H1 (cell line): ENCODE measurements around the gene CWC25. TPM values are rescaled to one million over a fixed set of nuclear protein-coding genes. Genes with fewer than 3 reads are reported as not detected.

ENCODE experiments used
- CTCF ChIA-PET: fragments of 300-600 bp; sonication (Branson Sonifier 250); formaldehyde crosslinking; loops from one replicate; lab custom pipeline; 2021; ENCODE audit not compliant: partially characterized antibody; lab: Charles Lee
- POLR2A ChIA-PET: fragments of 300-600 bp; sonication (Branson Sonifier 250); formaldehyde crosslinking; loops from one replicate; lab custom pipeline; 2021; ENCODE audit warnings: inconsistent platforms; ENCODE audit not compliant: partially characterized antibody; lab: Charles Lee
- DNase-seq, 2 experiments: peaks; one replicate each; pipeline versions ENCODE4 v3.0.0 to v3.0.0-alpha.2; 2010 to 2022; ENCODE audit warnings: low spot score in 2 of 2, low read depth in 1 of 2, mixed read lengths in 1 of 2
- FAIRE-seq: peaks from 2 replicates; lab custom pipeline; 2011; peaks lifted over from hg19 to GRCh38; lab: Jason Lieb, UNC
- H2AFZ ChIP-seq: 2 replicates; pipeline ENCODE4 v1.8.1; 2012; ENCODE audit warnings: low read length, inconsistent platforms
- H2AK5ac ChIP-seq: 2 replicates; pipeline ENCODE4 v1.6.1; 2013; ENCODE audit warnings: low read depth, low read length
- H2BK120ac ChIP-seq: replicated peaks from 2 replicates; pipeline ENCODE3; 2013; ENCODE audit warnings: low read depth, low read length, inconsistent platforms
- H2BK12ac ChIP-seq: 2 replicates; pipeline ENCODE4 v1.6.1; 2013; ENCODE audit warnings: low read depth, low read length
- H2BK15ac ChIP-seq: 2 replicates; pipeline ENCODE4 v1.6.1; 2013; ENCODE audit warnings: low read length
- H2BK20ac ChIP-seq: 2 replicates; pipeline ENCODE4 v1.6.1; 2013; ENCODE audit warnings: low read length
- H2BK5ac ChIP-seq: 2 replicates; pipeline ENCODE4 v1.6.1; 2013; ENCODE audit warnings: low read depth, low read length
- H3K14ac ChIP-seq: 2 replicates; pipeline ENCODE4 v1.6.1; 2013; ENCODE audit warnings: inconsistent platforms; ENCODE audit not compliant: insufficient read length
- H3K18ac ChIP-seq: 2 replicates; pipeline ENCODE4 v1.6.1; 2013; ENCODE audit warnings: low read length; ENCODE audit errors: extremely low read depth
- H3K23ac ChIP-seq: 2 replicates; pipeline ENCODE4 v1.6.1; 2013; ENCODE audit warnings: inconsistent platforms; ENCODE audit not compliant: insufficient read length
- H3K23me2 ChIP-seq: 2 replicates; pipeline ENCODE4 v1.6.1; 2013; ENCODE audit warnings: low read depth, low read length
- H3K27ac ChIP-seq: 2 replicates; pipeline ENCODE4 v1.6.1; 2011; ENCODE audit warnings: low read depth, low read length, inconsistent platforms
- H3K27me3 ChIP-seq, 4 experiments: replicated peaks in 1 of 4; 1 replicate in 1 of 4; 2 replicates in 3 of 4; pipeline versions ENCODE4 v1.6.1 to v1.8.1; 2011 to 2013; ENCODE audit warnings: low read length in 3 of 4, mild to moderate bottlenecking in 3 of 4, inconsistent platforms in 2 of 4, mixed read lengths in 2 of 4, moderate library complexity in 1 of 4; ENCODE audit not compliant: control insufficient read depth in 3 of 4, insufficient read depth in 3 of 4; ENCODE audit errors: extremely low read depth in 1 of 4
- H3K36me3 ChIP-seq, 4 experiments: 2 replicates each; pipeline versions ENCODE4 v1.6.1 to v1.8.1; 2011 to 2013; ENCODE audit warnings: mild to moderate bottlenecking in 4 of 4, low read length in 3 of 4, moderate library complexity in 2 of 4, control low read depth in 1 of 4, inconsistent platforms in 1 of 4; ENCODE audit not compliant: insufficient read depth in 4 of 4, control insufficient read depth in 2 of 4
- H3K4ac ChIP-seq: replicated peaks from 2 replicates; pipeline ENCODE3; 2013; ENCODE audit warnings: low read length, low read depth, mixed read lengths, inconsistent platforms; ENCODE audit not compliant: insufficient read length
- H3K4me1 ChIP-seq, 4 experiments: replicated peaks in 1 of 4; 1 replicate in 1 of 4; 2 replicates in 3 of 4; pipeline versions ENCODE4 v1.6.1 to v1.8.1; 2011 to 2013; ENCODE audit warnings: low read length in 3 of 4, inconsistent platforms in 2 of 4, mixed read lengths in 1 of 4; ENCODE audit not compliant: insufficient read depth in 4 of 4, control insufficient read depth in 3 of 4
- H3K4me2 ChIP-seq, 2 experiments: 2 replicates each; pipeline versions ENCODE4 v1.6.1 to v1.8.1; 2011 to 2013; ENCODE audit warnings: low read depth in 2 of 2, low read length in 2 of 2, control low read depth in 1 of 2, inconsistent platforms in 1 of 2, mild to moderate bottlenecking in 1 of 2; ENCODE audit not compliant: insufficient read depth in 1 of 2
- H3K4me3 ChIP-seq, 4 experiments: fragments of 200-600, 300-600 bp in 1 of 4; sonication (generic), shearing (Covaris generic), sonication (Bioruptor Twin) in 1 of 4; 2 replicates each; pipeline versions ENCODE4 v1.5.1 to v1.8.1; 2011 to 2016; ENCODE audit warnings: low read length in 4 of 4, low read depth in 3 of 4, control low read depth in 2 of 4, inconsistent platforms in 2 of 4, mild to moderate bottlenecking in 2 of 4, mixed read lengths in 1 of 4, moderate library complexity in 1 of 4; ENCODE audit not compliant: insufficient read depth in 2 of 4; ENCODE audit errors: extremely low read depth in 1 of 4
- H3K56ac ChIP-seq: replicated peaks from 2 replicates; pipeline ENCODE3; 2013; ENCODE audit warnings: low read depth, mild to moderate bottlenecking, mixed read lengths, low read length, inconsistent platforms; ENCODE audit not compliant: insufficient read length
- H3K79me1 ChIP-seq: 2 replicates; pipeline ENCODE4 v1.6.1; 2013; ENCODE audit warnings: low read depth, low read length, control low read depth
- H3K79me2 ChIP-seq, 2 experiments: 2 replicates each; pipeline versions ENCODE4 v1.6.1 to v1.8.1; 2012 to 2013; ENCODE audit warnings: low read length in 2 of 2, mild to moderate bottlenecking in 2 of 2, inconsistent platforms in 1 of 2; ENCODE audit not compliant: insufficient read depth in 2 of 2, control insufficient read depth in 1 of 2
- H3K9ac ChIP-seq, 4 experiments: replicated peaks in 1 of 4; 1 replicate in 1 of 4; 2 replicates in 3 of 4; pipeline versions ENCODE4 v1.6.1 to v1.8.1; 2011 to 2013; ENCODE audit warnings: low read depth in 3 of 4, low read length in 3 of 4, control low read depth in 2 of 4, mild to moderate bottlenecking in 2 of 4, moderate library complexity in 2 of 4, inconsistent platforms in 1 of 4; ENCODE audit errors: extremely low read depth in 1 of 4
- H3K9me3 ChIP-seq, 2 experiments: 2 replicates each; pipeline versions ENCODE4 v1.6.1 to v1.8.1; 2012 to 2013; ENCODE audit warnings: mild to moderate bottlenecking in 2 of 2, moderate library complexity in 2 of 2, control low read depth in 1 of 2, inconsistent platforms in 1 of 2, low read depth in 1 of 2, low read length in 1 of 2, mixed read lengths in 1 of 2; ENCODE audit not compliant: insufficient read depth in 2 of 2
- H4K20me1 ChIP-seq, 2 experiments: replicated peaks in 1 of 2; 2 replicates each; pipeline versions ENCODE3 to v1.8.1; 2011 to 2013; ENCODE audit warnings: inconsistent platforms in 2 of 2, low read length in 2 of 2, mild to moderate bottlenecking in 1 of 2; ENCODE audit not compliant: insufficient read depth in 2 of 2, control insufficient read depth in 1 of 2
- H4K5ac ChIP-seq: 2 replicates; pipeline ENCODE4 v1.6.1; 2013; ENCODE audit warnings: low read length, low read depth, mixed read lengths, inconsistent platforms; ENCODE audit not compliant: insufficient read length
- H4K8ac ChIP-seq: 2 replicates; pipeline ENCODE4 v1.8.0; 2013; ENCODE audit warnings: mild to moderate bottlenecking, moderate library complexity, low read length, inconsistent platforms; ENCODE audit not compliant: insufficient read depth; ENCODE audit errors: extremely low read depth
- H4K91ac ChIP-seq: replicated peaks from 2 replicates; pipeline ENCODE3; 2013; ENCODE audit warnings: low read length, mixed read lengths, inconsistent platforms; ENCODE audit not compliant: insufficient read length
- WGBS, 2 experiments: shearing (Covaris generic) in 1 of 2; methylation state at CpG; one replicate each; pipeline versions ENCODE4 v1.1.6 to v1.1.7; 2013 to 2015; ENCODE audit warnings: low lambda C conversion rate in 2 of 2, mixed read lengths in 2 of 2, inconsistent platforms in 1 of 2, low coverage in 1 of 2, missing lambda C conversion rate in 1 of 2; ENCODE audit not compliant: insufficient replicate concordance in 2 of 2, insufficient coverage in 1 of 2, insufficient read length in 1 of 2; ENCODE audit errors: extremely low coverage in 1 of 2, missing lambda C conversion rate in 1 of 2; 5-methylcytosine and 5-hydroxymethylcytosine counted together
- polyA plus RNA-seq, 7 experiments: library from polyadenylated mRNA; depleted of rRNA in 3 of 7; stranded (reverse) in 5 of 7; unstranded in 2 of 7; fragments of >200 nt in 5 of 7; fragments of 200-250 nt in 2 of 7; gene quantifications; 1 replicate in 5 of 7; 2 replicates in 1 of 7; 4 replicates in 1 of 7; pipeline versions ENCODE4 v1.2.1 to v1.2.3, GENCODE V29; 2011 to 2013; ENCODE audit warnings: missing spikeins in 2 of 7, mixed read lengths in 2 of 7
- total RNA-seq: library from RNA; stranded (reverse); fragmentation: NEBNext Ultra II Directional; extraction: Animal tissue kit (Norgen Biotek cat#: 25700); gene quantifications from 2 replicates; pipeline ENCODE4 v1.2.1, GENCODE V29; 2021

CWC25 gene
- total and polyA plus RNA-seq, 2 of the 8 experiments (the other 6 are each of a cell fraction or from before 2014, with no cell fraction given): 11.1 to 13.1 TPM

DNA sequence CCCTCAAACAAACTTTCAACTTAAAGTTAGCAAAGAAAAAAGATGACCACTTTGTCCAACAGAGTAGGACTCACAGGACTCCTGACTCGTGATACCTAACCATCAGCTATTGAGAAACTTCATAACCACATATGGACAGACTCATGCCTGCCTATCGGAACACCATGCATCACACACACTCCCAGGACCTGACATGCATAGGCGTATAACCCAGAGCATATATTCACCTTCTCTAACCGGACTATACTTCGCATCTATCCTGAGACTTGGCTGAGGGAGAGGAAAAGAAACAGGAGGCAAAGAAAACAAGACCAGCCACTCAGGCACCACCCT, 28.0 kb downstream of the CWC25 start:
- peaks cover 16 to 59% of the 10 kb centered on the region in 2 experiments for H3K79me2 ChIP-seq
- POLR2A ChIA-PET: interaction anchor here (0.9 to 2.4 kb wide), 6 partner anchors 8 to 66 kb away, joined by 3 to 14 read pairs (median 4); partner anchors contain the start of gene RPL23
- peaks cover 4% of the 10 kb centered on the region for H3K23me2 ChIP-seq
- H2BK120ac ChIP-seq: no peak overlapping the region
- CTCF ChIA-PET: no interaction called here
- no peak overlapping the region for H4K8ac ChIP-seq
- no peak overlapping the region for H3K27ac ChIP-seq
- H3K4me1 ChIP-seq: peaks cover 5 to 8% (median 5%) of the 10 kb centered on the region in 4 experiments; a peak in 4 of 7 replicates
- no peak overlapping the region for H3K18ac ChIP-seq
- H3K27me3 ChIP-seq: no peaks in the 10 kb centered on the region
- H4K91ac ChIP-seq: no peak overlapping the region
- H2BK20ac ChIP-seq: no peak overlapping the region
- peaks cover 29% of the 10 kb centered on the region for H3K79me1 ChIP-seq
- DNase-seq (no peak), FAIRE-seq (no peak)
- H3K23ac ChIP-seq: no peak overlapping the region
- H3K9me3 ChIP-seq: no peaks in the 10 kb centered on the region
- no peak overlapping the region for H2BK15ac ChIP-seq
- no peak overlapping the region for H4K5ac ChIP-seq
- no peak overlapping the region for H2AK5ac ChIP-seq
- H2BK12ac ChIP-seq: no peak overlapping the region
- H3K4me2 ChIP-seq: peak overlapping the region in 1 of 2 experiments; percentile 84; a peak in 2 of 4 replicates
- H3K4ac ChIP-seq: no peak overlapping the region
- no peak overlapping the region; the same call in 1 of the 2 replicates for H2BK5ac ChIP-seq
- no peak overlapping the region for H3K14ac ChIP-seq
- no peak overlapping the region for H3K56ac ChIP-seq
- no peak overlapping the region for H2AFZ ChIP-seq
- H4K20me1 ChIP-seq: peaks cover 4 to 20% of the 10 kb centered on the region in 2 experiments
- H3K9ac ChIP-seq: peak overlapping the region in 1 of 4 experiments; percentile 20; a peak in 1 of 7 replicates
- 89% methylated on average over 5 of the region's 5 CpGs; no CpG with 5 or more reads in 1 of the 2 experiments for WGBS, 2 experiments
- peak overlapping the region in 1 of 4 experiments; percentile 80; a peak in 2 of 8 replicates for H3K4me3 ChIP-seq
- H3K36me3 ChIP-seq: peaks cover 3 to 11% (median 7%) of the 10 kb centered on the region in 4 experiments; a peak in 5 of 8 replicates
